GM18867 (cell line): ENCODE measurements around the gene BSPRY.
A peak's percentile ranks its signal among the peaks of the same experiment; 100 is the strongest.
"Not testable (repeated sequence)": the region's sequence is repeated elsewhere in the genome, so short reads cannot be mapped to it uniquely, and the experiment has no call there.

Experiments used
- ATAC-seq: cut with Tn5 transposase; IDR thresholded peaks from one replicate; pipeline ENCODE4 v1.9.1; 2021; ENCODE audit warnings: mild to moderate bottlenecking, moderate library complexity; ENCODE audit not compliant: unreplicated experiment

BSPRY gene

GRCh38 chr9:113368982-113369854, 19.9 kb downstream of the BSPRY start:
- no peak for ATAC-seq

- no peak for ATAC-seq
These were observed 20.5 kb downstream of the BSPRY start for GRCh38 chr9:113369855-113370140.

- no peak for ATAC-seq
These were observed 21.5 kb downstream of the BSPRY start for GRCh38 chr9:113370806-113371325.

DNA sequence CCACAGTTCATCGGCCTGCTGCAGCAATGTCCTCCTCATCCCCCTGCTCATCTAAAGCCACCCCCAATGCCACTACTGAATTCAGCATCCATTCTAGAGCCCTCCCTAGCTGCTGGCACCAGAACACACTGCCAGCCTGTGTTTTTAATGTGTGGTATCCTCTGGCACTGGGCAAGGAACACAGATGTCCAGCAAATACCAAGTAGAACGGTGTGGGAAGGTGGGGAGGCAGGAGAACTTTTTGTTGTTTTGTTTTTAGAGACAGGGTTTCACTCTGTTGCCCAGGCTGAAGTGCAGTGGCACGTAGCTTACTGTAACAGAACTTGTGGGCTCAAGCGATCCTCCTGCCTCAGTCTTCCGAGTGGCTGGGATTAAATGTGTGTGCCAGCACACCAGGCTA, 22.7 kb downstream of the BSPRY start:
- ATAC-seq, result no peak

- ATAC-seq, result no peak
These were observed 23.9 kb downstream of the BSPRY start for GRCh38 chr9:113373256-113373655.

- ATAC-seq, result no peak
These were observed 24.5 kb downstream of the BSPRY start for GRCh38 chr9:113373676-113374392.

DNA sequence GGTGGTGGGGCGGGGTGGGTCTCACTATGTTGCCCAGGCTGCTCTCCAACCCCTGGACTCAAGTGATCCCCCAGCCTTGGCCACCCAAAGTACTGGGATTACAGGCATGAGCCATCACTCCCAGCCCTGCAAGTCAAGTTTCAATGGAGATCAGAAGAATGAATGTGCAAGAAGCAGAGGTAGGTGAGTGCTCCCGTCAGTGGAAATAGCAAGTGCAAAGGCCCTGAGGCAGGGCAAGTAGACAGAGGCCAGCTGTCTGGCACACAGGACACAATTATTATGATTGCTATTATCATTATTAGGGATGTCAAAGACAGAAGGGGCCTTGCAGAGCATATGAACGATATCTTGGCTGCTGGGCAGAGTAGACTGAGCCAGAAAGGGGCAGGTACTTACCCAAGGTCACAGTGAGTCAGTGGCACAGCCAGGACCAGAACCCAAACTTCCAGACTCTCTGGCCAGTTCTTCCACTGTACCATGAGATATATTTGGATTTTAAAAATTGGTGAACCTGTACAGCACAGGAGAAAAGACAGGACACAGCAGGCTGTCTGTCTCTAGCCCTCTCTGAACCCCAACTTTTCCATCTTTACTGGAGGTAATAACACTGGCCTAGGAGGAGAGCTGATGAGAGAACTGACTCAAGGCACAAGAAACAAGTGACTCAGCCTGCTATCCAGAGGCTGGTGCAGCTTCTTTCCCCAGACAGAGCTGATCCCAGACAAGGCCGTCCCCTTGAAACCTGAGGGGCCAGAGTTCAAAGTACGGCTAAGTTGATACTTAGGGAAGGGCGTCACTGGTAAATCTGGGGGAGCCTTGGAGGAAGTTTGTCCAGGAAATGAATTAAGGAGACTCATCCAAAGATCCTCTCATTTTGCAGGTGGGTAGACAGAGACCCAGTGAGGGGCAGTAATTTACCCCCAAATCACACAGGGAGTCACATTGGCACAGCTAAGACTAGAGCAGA, 26.0 kb downstream of the BSPRY start:
- no peak for ATAC-seq

DNA sequence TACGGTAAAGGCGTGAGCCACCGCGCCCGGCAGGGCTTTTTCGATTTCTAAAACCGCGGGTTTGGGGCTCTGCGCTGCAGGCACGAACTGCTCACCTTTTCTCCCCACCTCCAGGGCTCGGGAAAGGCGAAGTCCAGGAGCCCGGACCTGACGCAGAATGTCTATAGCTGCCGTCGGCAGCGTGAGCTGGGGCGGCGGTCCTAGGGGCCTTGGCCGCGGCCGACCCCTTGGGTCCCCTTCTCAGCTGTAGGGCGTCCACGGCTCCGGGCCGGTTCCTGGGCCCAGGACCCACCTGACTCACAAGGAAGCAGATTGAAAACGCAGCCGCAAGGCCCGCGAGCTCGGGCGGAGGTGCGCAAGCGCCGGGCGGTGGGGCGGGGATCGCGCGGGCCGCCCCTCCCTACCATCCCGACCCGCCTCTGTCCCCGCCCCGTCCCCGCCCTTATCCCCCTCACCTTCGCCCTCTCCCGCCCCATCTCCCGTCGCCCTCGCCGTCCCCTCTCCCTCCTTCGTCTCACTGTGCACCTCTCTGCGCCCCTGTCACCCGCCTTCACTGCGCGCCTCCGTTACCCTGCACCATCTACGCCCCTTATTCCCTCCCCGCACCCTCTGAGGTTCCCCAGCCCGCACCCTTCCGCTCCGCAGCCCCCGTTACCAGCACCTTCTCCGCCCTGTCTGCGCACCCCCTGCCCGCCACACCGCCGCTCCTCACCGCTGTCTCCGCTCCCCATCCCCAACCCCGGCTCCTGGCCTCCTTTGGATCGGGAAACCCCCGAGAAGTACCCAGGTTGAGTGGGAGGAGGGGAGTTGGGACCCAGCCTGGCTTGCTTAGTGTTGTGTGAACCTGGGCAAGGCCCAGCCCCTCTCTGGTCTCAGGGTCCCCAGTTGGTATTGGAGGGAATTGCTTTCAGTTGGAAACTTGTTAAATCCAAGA, 27.6 kb downstream of the BSPRY start, which contains the start of gene HDHD3:
TSS of gene HDHD3 (minus strand) at position 353 of the 934 bp plus-strand sequence. CDS start 2,632 bp downstream, outside the sequence.
- peak; percentile 90 for ATAC-seq

GRCh38 chr9:113379094-113379828, 29.9 kb downstream of the BSPRY start:
- not testable (repeated sequence) for ATAC-seq

GRCh38 chr9:113379829-113380210, 30.5 kb downstream of the BSPRY start:
- ATAC-seq, result not testable (repeated sequence)

DNA sequence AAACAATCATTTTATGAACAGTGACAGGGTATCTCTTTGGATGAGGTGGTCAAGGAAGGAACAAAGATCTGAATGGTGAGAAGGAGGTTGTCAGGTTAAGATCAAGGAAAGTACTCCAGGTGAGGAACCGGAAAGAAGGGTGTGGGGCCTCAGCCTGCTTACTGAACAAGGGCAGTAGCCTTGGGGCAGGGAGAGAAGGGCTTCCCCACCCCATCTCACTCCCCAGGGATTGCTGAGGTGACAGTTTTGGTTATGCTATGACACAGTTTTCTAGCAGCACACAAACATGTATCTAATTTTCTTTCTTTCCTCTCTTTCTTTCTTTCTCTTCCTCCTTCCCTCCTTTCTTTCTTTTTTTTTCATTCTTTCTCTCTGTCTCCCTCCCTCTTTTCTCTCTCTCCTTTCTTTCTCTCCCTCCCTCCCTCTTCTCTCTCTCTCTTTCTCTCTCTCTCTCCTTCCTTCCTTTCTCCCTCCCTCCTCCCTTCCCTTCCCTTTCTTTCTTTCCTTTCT, 31.6 kb downstream of the BSPRY start:
- peak; percentile 43 for ATAC-seq

- not testable (repeated sequence) for ATAC-seq
These were observed 32.1 kb downstream of the BSPRY start for GRCh38 chr9:113381441-113381840.

- ATAC-seq, result no peak
These were observed 32.6 kb downstream of the BSPRY start for GRCh38 chr9:113381909-113382411.

GRCh38 chr9:113386571-113387393, 37.4 kb downstream of the BSPRY start:
- ATAC-seq, result no peak

GRCh38 chr9:113387560-113388230, 38.4 kb downstream of the BSPRY start:
- no peak for ATAC-seq

DNA sequence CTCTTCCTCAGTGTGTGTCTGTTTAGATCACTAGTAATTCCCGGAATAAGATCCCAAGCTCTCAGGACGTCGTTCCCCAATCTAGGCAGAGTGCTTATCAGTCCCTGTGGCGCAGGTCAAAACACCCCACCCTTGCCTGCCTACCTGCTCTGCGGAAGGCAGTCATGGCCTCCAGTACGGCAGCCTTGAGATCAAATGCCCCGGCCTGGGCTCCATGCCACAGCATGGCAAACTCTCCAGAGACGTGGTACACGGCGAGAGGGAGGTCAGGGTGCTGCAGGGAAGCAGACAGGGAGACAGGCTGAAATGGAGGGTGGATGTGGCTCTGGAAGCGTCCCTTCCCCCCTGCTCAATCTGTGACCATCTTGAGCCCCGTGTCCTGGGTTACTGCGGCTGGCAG, 39.5 kb downstream of the BSPRY start:
- no peak for ATAC-seq

DNA sequence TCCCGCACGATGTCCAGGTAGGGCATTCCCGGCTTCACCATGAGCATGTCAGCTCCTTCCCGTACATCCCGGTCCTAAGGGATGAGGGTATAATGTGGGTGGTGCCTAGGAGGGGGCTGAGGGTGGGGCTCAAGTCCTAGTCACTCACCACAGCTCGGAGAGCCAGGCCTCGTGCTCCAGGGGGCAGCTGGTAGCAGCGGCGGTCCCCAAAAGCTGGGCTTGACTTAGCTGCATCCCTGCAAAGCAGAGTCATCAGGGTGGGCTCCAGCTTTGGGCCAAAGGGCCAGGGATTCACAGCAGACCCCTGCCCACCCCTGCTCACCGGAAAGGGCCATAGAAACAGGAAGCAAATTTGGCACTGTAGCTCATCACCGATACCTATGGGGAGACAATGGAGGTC, 40.1 kb downstream of the BSPRY start:
- no peak for ATAC-seq
